Measurements from ENCODE around the gene TSPAN14.

TSPAN14 gene

GRCh38 chr10:80509108-80509402, 54.9 kb downstream of the TSPAN14 start:
- DNase-seq, result no peak

GRCh38 chr10:80509403-80510161, 55.5 kb downstream of the TSPAN14 start:
- no peak for DNase-seq

- DNase-seq, result no peak
Observed at GRCh38 chr10:80512031-80512526, 58.0 kb downstream of the TSPAN14 start.

GRCh38 chr10:80513106-80513505, 59.0 kb downstream of the TSPAN14 start:
- no peak for DNase-seq

- no peak for DNase-seq
Observed at GRCh38 chr10:80515511-80515910, 61.4 kb downstream of the TSPAN14 start.

GRCh38 chr10:80515941-80516340, 61.8 kb downstream of the TSPAN14 start:
- no peak for DNase-seq

- DNase-seq, result no peak
Observed at GRCh38 chr10:80516506-80517075, 62.5 kb downstream of the TSPAN14 start.

- no peak for DNase-seq
Observed at GRCh38 chr10:80517416-80518142, 63.5 kb downstream of the TSPAN14 start.

GRCh38 chr10:80518143-80518806, 64.2 kb downstream of the TSPAN14 start:
- DNase-seq, result no peak

GRCh38 chr10:80518807-80519360, 64.8 kb downstream of the TSPAN14 start:
- no peak for DNase-seq

GRCh38 chr10:80519936-80520650, 66.0 kb downstream of the TSPAN14 start:
- no peak for DNase-seq

GRCh38 chr10:80520661-80521470, 66.8 kb downstream of the TSPAN14 start:
- no peak for DNase-seq

GRCh38 chr10:80522756-80523363, 68.8 kb downstream of the TSPAN14 start:
- DNase-seq, result no peak

- DNase-seq, result no peak
Observed at GRCh38 chr10:80523773-80524172, 69.7 kb downstream of the TSPAN14 start.

- no peak for DNase-seq
Observed at GRCh38 chr10:80524190-80524909, 70.2 kb downstream of the TSPAN14 start.

- no peak for DNase-seq
Observed at GRCh38 chr10:80526218-80526617, 72.1 kb downstream of the TSPAN14 start.

- no peak for DNase-seq
Observed at GRCh38 chr10:80526742-80527141, 72.6 kb downstream of the TSPAN14 start.

GRCh38 chr10:80528185-80528700, 74.1 kb downstream of the TSPAN14 start:
- no peak for DNase-seq

GRCh38 chr10:80528901-80529300, 74.8 kb downstream of the TSPAN14 start:
- DNase-seq, result no peak

- DNase-seq, result no peak
Observed at GRCh38 chr10:80529604-80530003, 75.5 kb downstream of the TSPAN14 start.

Data from cortex of kidney (tissue), 1 donor.